Measurements from ENCODE around the gene MRPL53. TPM values are rescaled to one million over a fixed set of nuclear protein-coding genes. Genes with fewer than 3 reads are reported as not detected.

Gene MRPL53
- total and polyA plus RNA-seq, 2 experiments from 2014 or later: 7.7 to 65.1 TPM

DNA sequence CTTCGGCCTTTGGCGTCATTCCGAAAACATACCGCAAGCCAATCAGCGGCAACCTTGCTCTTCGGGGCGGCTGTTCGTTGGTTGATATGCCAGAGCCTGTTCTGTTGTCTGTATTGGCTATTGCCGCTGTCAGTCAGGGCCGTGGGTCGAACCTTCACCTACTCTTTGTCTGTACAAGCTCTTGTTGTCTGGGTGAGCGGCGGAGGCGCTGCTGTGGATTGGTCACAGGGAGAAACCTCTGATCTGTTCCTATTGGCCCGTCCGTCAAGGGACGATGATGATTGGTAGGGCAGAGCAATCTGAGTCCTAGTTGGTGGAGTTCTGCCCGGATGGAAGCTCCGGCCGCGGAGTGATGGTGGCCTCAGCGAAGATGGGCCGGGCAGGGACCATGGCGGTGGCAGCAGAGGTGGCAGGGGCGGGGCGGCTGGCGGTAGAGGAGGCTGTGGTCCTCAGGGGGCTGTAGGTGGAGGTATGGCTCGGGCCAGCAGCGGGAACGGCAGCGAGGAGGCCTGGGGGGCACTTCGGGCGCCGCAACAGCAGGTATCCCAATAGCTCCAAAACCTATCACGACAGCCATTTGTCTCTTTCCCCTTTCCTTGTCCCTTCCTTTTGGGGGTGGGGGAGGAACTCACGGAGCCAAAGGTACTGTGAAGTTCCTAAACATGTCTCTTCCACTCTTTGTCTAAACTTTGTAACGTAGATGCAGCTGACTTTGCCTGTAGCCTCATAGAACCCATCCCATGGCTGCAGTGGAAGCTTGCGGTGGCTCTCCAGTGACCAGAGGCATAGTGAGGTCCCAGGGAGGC is 14.1 kb downstream of the MRPL53 start, which contains the start of gene WBP1:
Gene WBP1 (plus strand): TSS at position 307 of the 806 bp plus-strand sequence. CDS start 165 bp downstream, at position 472.
- DNase-seq (ENCODE audit: low spot score) (peak; percentile 100), ATAC-seq (peak; percentile 87)
- Mint-ChIP-seq H3K4me3 (peak within 1 kb of the TSS; percentile 94), H3K27me3 (ENCODE audit: insufficient read depth, low read depth, poor library complexity) (peaks cover 24% of the 10 kb centered on the region), H3K9me3 (no peaks in the 10 kb centered on the region; the same call in 1 of the 3 replicates), H3K27ac (peak within 1 kb of the TSS; percentile 97), H3K36me3 (ENCODE audit: low read depth) (peaks cover 17% of the 10 kb centered on the region), H3K4me1 (peaks cover 32% of the 10 kb centered on the region)
- no peaks in the 10 kb centered on the region; the same call in 1 of the 2 replicates for H3K36me3 ChIP-seq (ENCODE audit: insufficient read depth)
- H3F3A ChIP-seq (replicated peaks; ENCODE audit: low read depth): peaks cover 14% of the 10 kb centered on the region; the same call in 1 of the 2 replicates
- peaks cover 8% of the 10 kb centered on the region for H3K79me2 ChIP-seq (replicated peaks; ENCODE audit: insufficient read depth)
- peak within 1 kb of the TSS; percentile 98 for H3K27ac ChIP-seq (ENCODE audit: low read depth)
- peaks cover 4% of the 10 kb centered on the region; the same call in 1 of the 2 replicates for H4K20me1 ChIP-seq (replicated peaks; ENCODE audit: insufficient read depth)
- H2AFZ ChIP-seq: peak within 1 kb of the TSS; percentile 89
- H3K9me2 ChIP-seq (ENCODE audit: insufficient read depth): no peaks in the 10 kb centered on the region
- no peaks in the 10 kb centered on the region for H3K27me3 ChIP-seq (ENCODE audit: insufficient read depth)
- peak within 1 kb of the TSS; percentile 97 for H3K4me2 ChIP-seq
- peak within 1 kb of the TSS; percentile 99 for H3K4me3 ChIP-seq
- TF ChIP-seq NANOG (IDR thresholded peaks at IDR 0.05; ENCODE audit: borderline replicate concordance) (no peak), ZNF114 (CRISPR knock-in tag; IDR thresholded peaks at IDR 0.05) (peak; percentile 50; the same call in 1 of the 2 replicates), ETS1 (IDR thresholded peaks at IDR 0.05) (0 out of 2 replicates have a peak, but pooled peaks have one; percentile 20), EZH2phosphoT487 (IDR thresholded peaks at IDR 0.05; ENCODE audit: unreplicated experiment) (no peak), REST (IDR thresholded peaks at IDR 0.05; ENCODE audit: unreplicated experiment) (no peak), CREB1 (CRISPR knock-in tag; IDR thresholded peaks at IDR 0.05; ENCODE audit: low read depth) (peak; percentile 88), STAT1 (IDR thresholded peaks at IDR 0.05; ENCODE audit: unreplicated experiment) (no peak), POLR2AphosphoS5 (IDR thresholded peaks at IDR 0.05; ENCODE audit: low read depth) (peak; percentile 56), ZNF331 (CRISPR knock-in tag; IDR thresholded peaks at IDR 0.05; ENCODE audit: low read depth) (no peak), EZH2 (IDR thresholded peaks at IDR 0.05; ENCODE audit: low read depth, unreplicated experiment) (no peak), JUNB (IDR thresholded peaks at IDR 0.05; ENCODE audit: unreplicated experiment) (no peak)
- TF ChIP-seq, protein P1, sequence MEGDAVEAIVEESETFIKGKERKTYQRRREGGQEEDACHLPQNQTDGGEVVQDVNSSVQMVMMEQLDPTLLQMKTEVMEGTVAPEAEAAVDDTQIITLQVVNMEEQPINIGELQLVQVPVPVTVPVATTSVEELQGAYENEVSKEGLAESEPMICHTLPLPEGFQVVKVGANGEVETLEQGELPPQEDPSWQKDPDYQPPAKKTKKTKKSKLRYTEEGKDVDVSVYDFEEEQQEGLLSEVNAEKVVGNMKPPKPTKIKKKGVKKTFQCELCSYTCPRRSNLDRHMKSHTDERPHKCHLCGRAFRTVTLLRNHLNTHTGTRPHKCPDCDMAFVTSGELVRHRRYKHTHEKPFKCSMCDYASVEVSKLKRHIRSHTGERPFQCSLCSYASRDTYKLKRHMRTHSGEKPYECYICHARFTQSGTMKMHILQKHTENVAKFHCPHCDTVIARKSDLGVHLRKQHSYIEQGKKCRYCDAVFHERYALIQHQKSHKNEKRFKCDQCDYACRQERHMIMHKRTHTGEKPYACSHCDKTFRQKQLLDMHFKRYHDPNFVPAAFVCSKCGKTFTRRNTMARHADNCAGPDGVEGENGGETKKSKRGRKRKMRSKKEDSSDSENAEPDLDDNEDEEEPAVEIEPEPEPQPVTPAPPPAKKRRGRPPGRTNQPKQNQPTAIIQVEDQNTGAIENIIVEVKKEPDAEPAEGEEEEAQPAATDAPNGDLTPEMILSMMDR (conservative IDR thresholded peaks at IDR 0.05; ENCODE audit: low read depth in 2 of 2): no peak
- TF ChIP-seq, protein P2, sequence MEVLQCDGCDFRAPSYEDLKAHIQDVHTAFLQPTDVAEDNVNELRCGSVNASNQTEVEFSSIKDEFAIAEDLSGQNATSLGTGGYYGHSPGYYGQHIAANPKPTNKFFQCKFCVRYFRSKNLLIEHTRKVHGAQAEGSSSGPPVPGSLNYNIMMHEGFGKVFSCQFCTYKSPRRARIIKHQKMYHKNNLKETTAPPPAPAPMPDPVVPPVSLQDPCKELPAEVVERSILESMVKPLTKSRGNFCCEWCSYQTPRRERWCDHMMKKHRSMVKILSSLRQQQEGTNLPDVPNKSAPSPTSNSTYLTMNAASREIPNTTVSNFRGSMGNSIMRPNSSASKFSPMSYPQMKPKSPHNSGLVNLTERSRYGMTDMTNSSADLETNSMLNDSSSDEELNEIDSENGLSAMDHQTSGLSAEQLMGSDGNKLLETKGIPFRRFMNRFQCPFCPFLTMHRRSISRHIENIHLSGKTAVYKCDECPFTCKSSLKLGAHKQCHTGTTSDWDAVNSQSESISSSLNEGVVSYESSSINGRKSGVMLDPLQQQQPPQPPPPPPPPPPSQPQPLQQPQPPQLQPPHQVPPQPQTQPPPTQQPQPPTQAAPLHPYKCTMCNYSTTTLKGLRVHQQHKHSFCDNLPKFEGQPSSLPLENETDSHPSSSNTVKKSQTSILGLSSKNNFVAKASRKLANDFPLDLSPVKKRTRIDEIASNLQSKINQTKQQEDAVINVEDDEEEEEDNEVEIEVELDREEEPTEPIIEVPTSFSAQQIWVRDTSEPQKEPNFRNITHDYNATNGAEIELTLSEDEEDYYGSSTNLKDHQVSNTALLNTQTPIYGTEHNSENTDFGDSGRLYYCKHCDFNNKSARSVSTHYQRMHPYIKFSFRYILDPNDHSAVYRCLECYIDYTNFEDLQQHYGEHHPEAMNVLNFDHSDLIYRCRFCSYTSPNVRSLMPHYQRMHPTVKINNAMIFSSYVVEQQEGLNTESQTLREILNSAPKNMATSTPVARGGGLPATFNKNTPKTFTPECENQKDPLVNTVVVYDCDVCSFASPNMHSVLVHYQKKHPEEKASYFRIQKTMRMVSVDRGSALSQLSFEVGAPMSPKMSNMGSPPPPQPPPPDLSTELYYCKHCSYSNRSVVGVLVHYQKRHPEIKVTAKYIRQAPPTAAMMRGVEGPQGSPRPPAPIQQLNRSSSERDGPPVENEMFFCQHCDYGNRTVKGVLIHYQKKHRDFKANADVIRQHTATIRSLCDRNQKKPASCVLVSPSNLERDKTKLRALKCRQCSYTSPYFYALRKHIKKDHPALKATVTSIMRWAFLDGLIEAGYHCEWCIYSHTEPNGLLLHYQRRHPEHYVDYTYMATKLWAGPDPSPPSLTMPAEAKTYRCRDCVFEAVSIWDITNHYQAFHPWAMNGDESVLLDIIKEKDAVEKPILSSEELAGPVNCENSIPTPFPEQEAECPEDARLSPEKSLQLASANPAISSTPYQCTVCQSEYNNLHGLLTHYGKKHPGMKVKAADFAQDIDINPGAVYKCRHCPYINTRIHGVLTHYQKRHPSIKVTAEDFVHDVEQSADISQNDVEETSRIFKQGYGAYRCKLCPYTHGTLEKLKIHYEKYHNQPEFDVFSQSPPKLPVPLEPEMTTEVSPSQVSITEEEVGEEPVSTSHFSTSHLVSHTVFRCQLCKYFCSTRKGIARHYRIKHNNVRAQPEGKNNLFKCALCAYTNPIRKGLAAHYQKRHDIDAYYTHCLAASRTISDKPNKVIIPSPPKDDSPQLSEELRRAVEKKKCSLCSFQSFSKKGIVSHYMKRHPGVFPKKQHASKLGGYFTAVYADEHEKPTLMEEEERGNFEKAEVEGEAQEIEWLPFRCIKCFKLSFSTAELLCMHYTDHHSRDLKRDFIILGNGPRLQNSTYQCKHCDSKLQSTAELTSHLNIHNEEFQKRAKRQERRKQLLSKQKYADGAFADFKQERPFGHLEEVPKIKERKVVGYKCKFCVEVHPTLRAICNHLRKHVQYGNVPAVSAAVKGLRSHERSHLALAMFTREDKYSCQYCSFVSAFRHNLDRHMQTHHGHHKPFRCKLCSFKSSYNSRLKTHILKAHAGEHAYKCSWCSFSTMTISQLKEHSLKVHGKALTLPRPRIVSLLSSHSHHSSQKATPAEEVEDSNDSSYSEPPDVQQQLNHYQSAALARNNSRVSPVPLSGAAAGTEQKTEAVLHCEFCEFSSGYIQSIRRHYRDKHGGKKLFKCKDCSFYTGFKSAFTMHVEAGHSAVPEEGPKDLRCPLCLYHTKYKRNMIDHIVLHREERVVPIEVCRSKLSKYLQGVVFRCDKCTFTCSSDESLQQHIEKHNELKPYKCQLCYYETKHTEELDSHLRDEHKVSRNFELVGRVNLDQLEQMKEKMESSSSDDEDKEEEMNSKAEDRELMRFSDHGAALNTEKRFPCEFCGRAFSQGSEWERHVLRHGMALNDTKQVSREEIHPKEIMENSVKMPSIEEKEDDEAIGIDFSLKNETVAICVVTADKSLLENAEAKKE (CRISPR knock-in tag; IDR thresholded peaks at IDR 0.05): no peak
- H3K4me1 ChIP-seq (ENCODE audit: insufficient read depth): peaks cover 17% of the 10 kb centered on the region
